Retinal pigment epithelial cell (primary cell): ENCODE data around the gene SFSWAP.

Experiments
- DNase-seq: peaks from one replicate; pipeline ENCODE4 v3.0.0-alpha.2; 2010; ENCODE audit warnings: low read depth
- H3K4me3 ChIP-seq: 2 replicates; pipeline ENCODE4 v1.5.1; 2011; ENCODE audit warnings: mild to moderate bottlenecking, low read length, control low read depth, moderate library complexity
- TF ChIP-seq, protein P1 (sequence below): conservative IDR thresholded peaks from 2 replicates; pipeline ENCODE4 v1.5.1; 2011; ENCODE audit warnings: low read depth, low read length, control low read depth, inconsistent platforms

Gene SFSWAP

GRCh38 chr12:131688131-131688844 is 22.6 kb upstream of the SFSWAP start:
- no peak for DNase-seq
- no peak overlapping the region for H3K4me3 ChIP-seq
- TF ChIP-seq, protein P1, sequence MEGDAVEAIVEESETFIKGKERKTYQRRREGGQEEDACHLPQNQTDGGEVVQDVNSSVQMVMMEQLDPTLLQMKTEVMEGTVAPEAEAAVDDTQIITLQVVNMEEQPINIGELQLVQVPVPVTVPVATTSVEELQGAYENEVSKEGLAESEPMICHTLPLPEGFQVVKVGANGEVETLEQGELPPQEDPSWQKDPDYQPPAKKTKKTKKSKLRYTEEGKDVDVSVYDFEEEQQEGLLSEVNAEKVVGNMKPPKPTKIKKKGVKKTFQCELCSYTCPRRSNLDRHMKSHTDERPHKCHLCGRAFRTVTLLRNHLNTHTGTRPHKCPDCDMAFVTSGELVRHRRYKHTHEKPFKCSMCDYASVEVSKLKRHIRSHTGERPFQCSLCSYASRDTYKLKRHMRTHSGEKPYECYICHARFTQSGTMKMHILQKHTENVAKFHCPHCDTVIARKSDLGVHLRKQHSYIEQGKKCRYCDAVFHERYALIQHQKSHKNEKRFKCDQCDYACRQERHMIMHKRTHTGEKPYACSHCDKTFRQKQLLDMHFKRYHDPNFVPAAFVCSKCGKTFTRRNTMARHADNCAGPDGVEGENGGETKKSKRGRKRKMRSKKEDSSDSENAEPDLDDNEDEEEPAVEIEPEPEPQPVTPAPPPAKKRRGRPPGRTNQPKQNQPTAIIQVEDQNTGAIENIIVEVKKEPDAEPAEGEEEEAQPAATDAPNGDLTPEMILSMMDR, result no peak

- no peak overlapping the region for H3K4me3 ChIP-seq
- DNase-seq, result no peak
- TF ChIP-seq, protein P1, result no peak
Measured at GRCh38 chr12:131688845-131689154, 22.1 kb upstream of the SFSWAP start.

DNA sequence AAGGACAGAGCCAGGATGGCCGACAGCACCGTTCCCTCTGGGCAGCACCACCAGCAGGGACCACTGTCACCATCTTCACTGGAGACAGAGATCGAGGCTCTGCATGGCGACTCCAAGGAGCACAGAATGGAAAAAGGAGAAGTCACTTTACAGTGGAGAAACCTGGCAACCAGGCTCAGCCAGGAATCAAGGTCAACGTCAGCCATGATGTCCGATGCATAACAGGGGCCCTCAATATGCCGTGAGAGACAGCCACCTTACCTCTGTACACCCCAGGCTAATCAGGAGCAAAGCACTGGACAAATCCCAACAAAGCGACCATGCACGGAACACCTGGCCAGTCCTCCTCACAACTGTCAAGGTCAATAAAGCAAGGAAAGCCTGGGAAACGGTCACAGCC is 20.6 kb upstream of the SFSWAP start:
- no peak for DNase-seq
- TF ChIP-seq, protein P1, result no peak
- no peak overlapping the region for H3K4me3 ChIP-seq

DNA sequence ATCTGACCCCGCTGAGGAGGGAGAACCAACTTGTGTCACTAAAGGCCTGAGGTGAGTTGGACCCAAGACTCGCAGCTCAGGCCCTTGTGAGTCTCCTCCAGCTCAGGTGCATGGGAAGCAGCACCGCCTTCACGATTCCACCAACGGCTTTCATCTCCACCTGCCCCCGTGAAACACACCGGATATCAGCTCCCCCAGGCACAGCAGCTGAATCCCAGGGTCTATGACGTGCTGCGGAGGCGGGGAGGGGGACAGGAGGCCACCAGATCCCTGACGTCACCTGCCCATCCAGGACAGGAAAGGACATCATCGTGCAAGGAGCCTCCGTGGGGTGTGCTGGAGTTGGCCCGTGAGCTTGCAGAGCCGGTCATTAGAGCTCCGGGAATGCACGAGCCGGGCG is 18.5 kb upstream of the SFSWAP start:
- TF ChIP-seq, protein P1, result no peak
- H3K4me3 ChIP-seq, result no peak overlapping the region
- no peak for DNase-seq

- DNase-seq, result no peak
- H3K4me3 ChIP-seq, result no peak overlapping the region
- TF ChIP-seq, protein P1, result no peak
Measured at GRCh38 chr12:131693149-131693548, 17.7 kb upstream of the SFSWAP start.

DNA sequence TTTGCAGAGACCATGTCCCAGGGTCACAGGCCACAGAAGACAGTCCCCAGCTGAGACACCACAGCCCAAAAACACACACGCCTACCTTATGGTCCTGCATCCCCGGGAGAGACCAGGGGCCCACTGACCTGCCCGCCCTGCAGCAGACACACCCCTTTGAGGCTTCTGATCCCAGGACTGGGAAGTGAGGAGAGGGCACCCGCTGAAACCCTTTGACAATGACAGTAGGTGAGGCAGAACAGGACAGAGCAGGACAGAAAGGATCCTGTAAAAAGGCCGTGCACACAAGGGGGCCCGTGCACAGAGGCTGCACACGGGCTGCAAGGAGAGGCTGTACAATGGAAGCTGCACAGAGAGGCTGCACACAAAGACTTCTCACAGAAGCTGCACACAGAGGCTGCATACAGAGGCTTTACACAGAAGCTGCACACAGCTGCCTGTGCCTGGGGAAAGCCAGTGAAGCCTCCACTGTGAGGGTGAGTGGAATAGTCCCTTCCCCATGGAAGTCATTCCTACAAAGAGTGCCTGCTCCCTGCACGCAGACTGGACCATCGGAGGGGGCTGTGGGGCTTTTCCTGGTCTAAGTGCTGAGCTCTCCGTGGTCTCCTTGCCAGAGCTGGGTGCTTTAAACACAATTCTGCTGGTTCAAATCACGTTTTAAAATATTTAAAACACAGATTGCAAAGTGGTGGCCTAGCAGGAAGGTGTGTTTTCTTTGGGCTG is 16.6 kb upstream of the SFSWAP start:
- no peak overlapping the region for H3K4me3 ChIP-seq
- TF ChIP-seq, protein P1, result no peak
- DNase-seq, result no peak

DNA sequence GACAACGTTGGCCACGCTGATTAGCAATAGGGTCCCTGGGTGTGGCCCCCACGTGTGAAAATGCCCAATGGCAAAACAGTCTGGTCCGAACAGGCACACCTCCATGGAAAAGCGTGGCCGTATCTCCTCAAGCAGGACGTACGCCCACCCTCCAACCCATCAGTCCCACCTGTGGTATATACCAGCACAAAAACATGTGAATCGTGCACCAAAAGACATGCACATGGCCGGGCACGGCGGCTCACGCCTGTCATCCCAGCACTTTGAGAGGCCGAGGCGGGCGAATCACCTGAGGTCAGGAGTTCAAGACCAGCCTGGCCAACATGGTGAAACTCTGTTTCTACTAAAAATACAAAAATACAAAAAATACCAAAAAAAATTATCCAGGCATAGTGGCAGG is 14.9 kb upstream of the SFSWAP start:
- no peak for DNase-seq
- TF ChIP-seq, protein P1, result no peak
- no peak overlapping the region for H3K4me3 ChIP-seq
